Kidney epithelial cell (primary cell): ENCODE results near the gene PCP4L1. TPM values are rescaled to one million over a fixed set of nuclear protein-coding genes. Genes with fewer than 3 reads are reported as not detected.
"Not testable (repeated sequence)": the region's sequence is repeated elsewhere in the genome, so short reads cannot be mapped to it uniquely, and the experiment has no call there.

Experiments used
- DNase-seq: peaks from one replicate; pipeline ENCODE4 v3.0.0-alpha.2; 2010; ENCODE audit warnings: low read depth
- H3K27me3 ChIP-seq: 2 replicates; pipeline ENCODE4 v1.6.0; 2011; ENCODE audit warnings: low read length; ENCODE audit not compliant: control insufficient read depth, insufficient read depth
- H3K36me3 ChIP-seq: 2 replicates; pipeline ENCODE4 v1.5.1; 2011; ENCODE audit warnings: low read length; ENCODE audit not compliant: control insufficient read depth, insufficient read depth
- H3K4me3 ChIP-seq: 2 replicates; pipeline ENCODE4 v1.5.1; 2011; ENCODE audit warnings: low read depth, mild to moderate bottlenecking, control low read depth, low read length
- total RNA-seq: library from RNA; depleted of rRNA; stranded (reverse); fragments of >200 nt; gene quantifications from 2 replicates; pipeline ENCODE4 v1.2.3, GENCODE V29; 2015
- TF ChIP-seq, protein P1 (sequence below): IDR thresholded peaks from 2 replicates; pipeline ENCODE4 v1.5.1; 2011; ENCODE audit warnings: mild to moderate bottlenecking, moderate library complexity, low read length, control low read depth, inconsistent platforms; ENCODE audit not compliant: insufficient read depth, poor library complexity, severe bottlenecking

Gene PCP4L1
- total RNA-seq, 1 donor from 2014 or later, result not detected

GRCh38 chr1:161223805-161224694 is 34.5 kb upstream of the PCP4L1 start:
- Histone ChIP-seq H3K4me3 (no peak overlapping the region), H3K27me3 (no peaks in the 10 kb centered on the region), H3K36me3 (no peaks in the 10 kb centered on the region)
- DNase-seq, result no peak
- TF ChIP-seq, protein P1, sequence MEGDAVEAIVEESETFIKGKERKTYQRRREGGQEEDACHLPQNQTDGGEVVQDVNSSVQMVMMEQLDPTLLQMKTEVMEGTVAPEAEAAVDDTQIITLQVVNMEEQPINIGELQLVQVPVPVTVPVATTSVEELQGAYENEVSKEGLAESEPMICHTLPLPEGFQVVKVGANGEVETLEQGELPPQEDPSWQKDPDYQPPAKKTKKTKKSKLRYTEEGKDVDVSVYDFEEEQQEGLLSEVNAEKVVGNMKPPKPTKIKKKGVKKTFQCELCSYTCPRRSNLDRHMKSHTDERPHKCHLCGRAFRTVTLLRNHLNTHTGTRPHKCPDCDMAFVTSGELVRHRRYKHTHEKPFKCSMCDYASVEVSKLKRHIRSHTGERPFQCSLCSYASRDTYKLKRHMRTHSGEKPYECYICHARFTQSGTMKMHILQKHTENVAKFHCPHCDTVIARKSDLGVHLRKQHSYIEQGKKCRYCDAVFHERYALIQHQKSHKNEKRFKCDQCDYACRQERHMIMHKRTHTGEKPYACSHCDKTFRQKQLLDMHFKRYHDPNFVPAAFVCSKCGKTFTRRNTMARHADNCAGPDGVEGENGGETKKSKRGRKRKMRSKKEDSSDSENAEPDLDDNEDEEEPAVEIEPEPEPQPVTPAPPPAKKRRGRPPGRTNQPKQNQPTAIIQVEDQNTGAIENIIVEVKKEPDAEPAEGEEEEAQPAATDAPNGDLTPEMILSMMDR, result no peak

GRCh38 chr1:161224695-161225087 is 33.9 kb upstream of the PCP4L1 start:
- H3K27me3 ChIP-seq, H3K36me3 ChIP-seq, DNase-seq, H3K4me3 ChIP-seq: not testable (repeated sequence)

DNA sequence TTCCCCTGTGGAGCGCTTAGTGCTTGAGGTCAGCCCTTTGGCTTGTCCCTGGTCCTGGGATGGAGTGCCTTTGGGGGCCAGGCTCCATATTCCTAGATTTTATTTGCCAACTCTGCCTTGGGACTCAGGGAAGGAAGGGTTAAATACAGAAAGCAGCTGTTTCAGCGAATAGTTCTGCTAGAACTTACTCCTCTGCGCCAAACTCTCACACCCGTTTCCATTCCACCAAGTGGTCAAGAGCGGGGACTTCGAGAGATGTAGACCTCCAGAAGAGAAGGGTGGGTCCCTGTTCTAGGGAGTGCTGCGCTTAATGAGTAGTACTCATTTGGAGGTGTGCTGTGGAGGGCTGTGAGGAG is 33.4 kb upstream of the PCP4L1 start:
- Histone ChIP-seq H3K27me3 (no peaks in the 10 kb centered on the region), H3K36me3 (no peaks in the 10 kb centered on the region), H3K4me3 (no peak overlapping the region)
- DNase-seq, result no peak
- TF ChIP-seq, protein P1, result no peak

- no peaks in the 10 kb centered on the region for H3K27me3 ChIP-seq
- TF ChIP-seq, protein P1, result peak; percentile 46
- peak within 1 kb of the TSS; percentile 90 for H3K4me3 ChIP-seq
- H3K36me3 ChIP-seq, result no peaks in the 10 kb centered on the region
- DNase-seq, result peak; percentile 99
These were observed 32.8 kb upstream of the PCP4L1 start, which contains the start of gene TOMM40L for GRCh38 chr1:161225534-161226319. Gene TOMM40L, plus strand, starts transcription at chr1:161226060. Its CDS starts 430 bp downstream, at chr1:161226490.

DNA sequence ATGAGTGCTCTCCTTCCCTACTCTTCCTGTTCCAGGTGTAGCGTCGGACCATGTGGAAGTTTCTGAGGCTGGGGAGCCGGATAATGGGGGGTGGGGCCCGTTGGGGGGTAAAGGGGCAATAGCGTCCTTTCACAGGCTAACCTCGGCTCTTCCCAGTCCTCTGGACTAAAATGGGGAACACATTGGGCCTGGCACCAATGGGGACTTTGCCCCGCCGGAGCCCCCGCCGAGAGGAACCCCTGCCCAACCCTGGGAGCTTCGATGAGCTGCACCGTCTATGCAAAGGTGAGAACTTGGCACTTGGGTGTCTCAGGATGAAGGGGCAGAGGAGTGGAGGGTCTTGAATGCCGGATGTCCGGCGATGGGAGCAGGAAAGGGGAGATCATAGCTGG is 32.2 kb upstream of the PCP4L1 start:
- no peak for DNase-seq
- Histone ChIP-seq H3K36me3 (no peaks in the 10 kb centered on the region), H3K27me3 (no peaks in the 10 kb centered on the region), H3K4me3 (peak overlapping the region; percentile 90)
- TF ChIP-seq, protein P1, result no peak

- H3K36me3 ChIP-seq, result no peaks in the 10 kb centered on the region
- TF ChIP-seq, protein P1, result no peak
- no peaks in the 10 kb centered on the region for H3K27me3 ChIP-seq
- DNase-seq, result no peak
- H3K4me3 ChIP-seq, result peak overlapping the region; percentile 90
These were observed 31.8 kb upstream of the PCP4L1 start for GRCh38 chr1:161226759-161227158.
